HFF-Myc (cell line): ENCODE measurements around the gene KATNB1.
"Not testable (repeated sequence)": the region's sequence is repeated elsewhere in the genome, so short reads cannot be mapped to it uniquely, and the experiment has no call there.

ENCODE experiments used
- DNase-seq: peaks from one replicate; pipeline ENCODE4 v3.0.0-alpha.2; 2011; ENCODE audit warnings: low read depth; ENCODE audit errors: extremely low read depth
- H3K4me3 ChIP-seq: replicated peaks from 2 replicates; pipeline ENCODE4 v1.5.1; 2011; ENCODE audit warnings: low read depth, mild to moderate bottlenecking, control low read depth, low read length
- CTCF ChIP-seq: IDR thresholded peaks from 2 replicates; pipeline ENCODE4 v1.5.1; 2012; ENCODE audit warnings: mild to moderate bottlenecking, low read depth, low read length, control low read depth; ENCODE audit errors: missing control alignments

The KATNB1 gene

DNA sequence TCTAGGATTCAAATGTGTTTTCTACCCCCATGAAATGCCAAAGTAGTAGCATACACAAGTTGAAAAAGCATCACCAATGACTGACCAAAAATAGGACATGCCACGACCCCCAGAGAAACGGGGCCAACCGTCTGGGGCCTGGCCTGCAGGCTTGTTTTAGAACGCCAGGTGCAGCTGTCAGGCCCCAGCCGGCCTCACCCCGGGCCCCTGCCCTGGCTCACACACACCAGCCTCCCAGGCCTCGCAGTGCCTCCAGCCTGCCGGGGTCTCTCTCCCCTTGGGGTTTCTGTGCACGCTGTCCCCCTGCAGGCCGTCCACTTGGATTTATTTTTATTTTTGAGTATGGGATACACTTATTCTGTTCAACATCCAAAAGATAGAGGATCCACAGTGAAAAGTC is 7.9 kb downstream of the KATNB1 start:
- H3K4me3 ChIP-seq: no peak overlapping the region
- no peak for DNase-seq
- no peak for TF ChIP-seq CTCF

- TF ChIP-seq CTCF: no peak
- H3K4me3 ChIP-seq: no peak overlapping the region
- DNase-seq: no peak
Observed at GRCh38 chr16:57743886-57744641, 8.5 kb downstream of the KATNB1 start.

GRCh38 chr16:57744642-57744903 is 9.0 kb downstream of the KATNB1 start:
- no peak overlapping the region for H3K4me3 ChIP-seq
- no peak for DNase-seq
- TF ChIP-seq CTCF: no peak

DNA sequence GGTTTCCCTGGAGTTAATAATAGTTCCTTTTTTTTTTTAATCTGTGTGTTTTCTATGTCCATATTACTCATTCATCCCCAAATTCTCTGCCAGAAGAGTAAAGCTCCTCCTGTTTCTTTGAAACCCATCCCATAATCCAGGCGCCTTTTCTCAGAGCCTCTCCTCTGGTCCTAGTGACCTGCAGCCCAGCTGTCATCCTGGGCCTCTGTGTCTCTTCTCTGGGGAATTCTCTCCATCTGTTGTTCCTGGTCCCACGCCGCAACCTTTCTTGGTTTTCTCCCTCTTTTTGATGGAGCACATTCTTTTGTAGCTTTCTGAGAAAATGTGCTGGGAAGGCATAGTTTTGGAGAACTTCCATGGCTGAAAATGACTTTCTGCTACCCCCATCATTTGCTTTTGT is 10.2 kb downstream of the KATNB1 start:
- no peak for DNase-seq
- TF ChIP-seq CTCF: no peak
- H3K4me3 ChIP-seq: no peak overlapping the region

DNA sequence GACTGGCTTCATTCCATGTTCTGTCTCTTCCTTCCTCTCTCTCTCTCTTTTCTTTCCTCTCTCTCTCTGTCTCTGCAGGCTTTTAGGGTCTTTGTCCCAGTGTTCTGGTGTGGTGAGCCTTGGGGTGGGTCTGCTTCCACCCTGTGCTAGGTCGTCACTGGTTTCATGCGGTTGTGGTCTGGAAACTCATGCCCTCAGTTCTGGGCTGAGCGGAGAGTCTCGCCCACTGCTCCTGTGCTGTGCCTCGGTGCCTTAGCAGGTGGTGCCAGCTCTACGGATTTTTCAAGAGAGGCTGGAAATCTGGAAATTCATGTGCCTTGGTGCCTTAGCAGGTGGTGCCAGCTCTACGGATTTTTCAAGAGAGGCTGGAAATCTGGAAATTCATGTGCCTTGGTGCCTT is 10.7 kb downstream of the KATNB1 start:
- H3K4me3 ChIP-seq, DNase-seq: not testable (repeated sequence)

- TF ChIP-seq CTCF: no peak
- DNase-seq: no peak
Observed at GRCh38 chr16:57747091-57747490, 11.5 kb downstream of the KATNB1 start.

GRCh38 chr16:57747496-57747895 is 11.9 kb downstream of the KATNB1 start:
- H3K4me3 ChIP-seq: no peak overlapping the region
- TF ChIP-seq CTCF: no peak
- DNase-seq: no peak

More at GRCh38 chr16:57747091-57747490, 11.5 kb downstream of the KATNB1 start:
- H3K4me3 ChIP-seq: no peak overlapping the region
